Parathyroid adenoma (tissue), 2 donors: ENCODE measurements around the gene CDH11.

Experiments used
- H2AFZ ChIP-seq: fragments of 300-600 bp; sonication (generic); one replicate; pipeline ENCODE4 v1.7.0; 2017; ENCODE audit warnings: antibody characterized with exemption, mild to moderate bottlenecking
- H3K27ac ChIP-seq: fragments of 300-600 bp; sonication (generic); one replicate; pipeline ENCODE4 v1.7.0; 2017
- H3K27me3 ChIP-seq: fragments of 300-600 bp; sonication (generic); one replicate; pipeline ENCODE4 v1.7.0; 2017; ENCODE audit warnings: low read length; ENCODE audit not compliant: control insufficient read depth, insufficient read depth
- H3K36me3 ChIP-seq: fragments of 300-600 bp; sonication (generic); one replicate; pipeline ENCODE4 v1.7.0; 2017; ENCODE audit warnings: low read length; ENCODE audit not compliant: control insufficient read depth, insufficient read depth
- H3K4me1 ChIP-seq: fragments of 300-600 bp; sonication (generic); one replicate; pipeline ENCODE4 v1.7.0; 2017; ENCODE audit warnings: control low read depth
- H3K4me2 ChIP-seq: fragments of 300-600 bp; sonication (generic); one replicate; pipeline ENCODE4 v1.7.0; 2017; ENCODE audit warnings: low read length
- H3K4me3 ChIP-seq: fragments of 300-600 bp; sonication (generic); one replicate; pipeline ENCODE4 v1.7.0; 2017; ENCODE audit warnings: low read depth, low read length
- H3K79me2 ChIP-seq: fragments of 300-600 bp; sonication (generic); one replicate; pipeline ENCODE4 v1.7.0; 2017; ENCODE audit warnings: control low read depth
- H3K9ac ChIP-seq: fragments of 300-600 bp; sonication (generic); one replicate; pipeline ENCODE4 v1.7.0; 2017; ENCODE audit warnings: mild to moderate bottlenecking
- H3K9me3 ChIP-seq: fragments of 300-600 bp; sonication (generic); one replicate; pipeline ENCODE4 v1.7.0; 2017; ENCODE audit warnings: low read length; ENCODE audit not compliant: control insufficient read depth
- TF ChIP-seq, protein P1 (sequence below): fragments of 300-600 bp; sonication (generic); IDR thresholded peaks from one replicate; pipeline ENCODE4 v1.7.0; 2017; ENCODE audit warnings: antibody characterized with exemption, mild to moderate bottlenecking
- donor health status: primary hyperparathyroidism.

Gene CDH11

DNA sequence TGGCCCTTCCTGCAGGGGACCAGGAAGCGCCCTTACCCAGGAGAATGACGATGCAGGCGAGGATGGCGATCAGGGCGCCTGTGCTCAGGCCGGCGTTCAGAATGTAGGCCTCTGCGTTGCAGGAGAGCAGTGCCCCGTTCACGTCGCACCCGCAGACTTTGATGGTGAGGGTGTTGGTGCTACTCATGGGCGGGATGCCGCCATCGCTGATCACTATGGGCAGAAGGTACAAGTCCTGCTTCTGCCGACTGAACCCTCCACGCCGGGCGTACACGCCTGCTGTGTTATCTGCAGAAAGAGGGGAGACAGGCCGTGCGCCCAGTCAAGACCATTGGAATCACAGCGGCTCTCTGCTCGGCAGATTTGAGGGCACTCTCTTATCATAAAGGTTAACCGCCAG is 171.1 kb downstream of the CDH11 start:
- no peak overlapping the region for H3K9ac ChIP-seq

DNA sequence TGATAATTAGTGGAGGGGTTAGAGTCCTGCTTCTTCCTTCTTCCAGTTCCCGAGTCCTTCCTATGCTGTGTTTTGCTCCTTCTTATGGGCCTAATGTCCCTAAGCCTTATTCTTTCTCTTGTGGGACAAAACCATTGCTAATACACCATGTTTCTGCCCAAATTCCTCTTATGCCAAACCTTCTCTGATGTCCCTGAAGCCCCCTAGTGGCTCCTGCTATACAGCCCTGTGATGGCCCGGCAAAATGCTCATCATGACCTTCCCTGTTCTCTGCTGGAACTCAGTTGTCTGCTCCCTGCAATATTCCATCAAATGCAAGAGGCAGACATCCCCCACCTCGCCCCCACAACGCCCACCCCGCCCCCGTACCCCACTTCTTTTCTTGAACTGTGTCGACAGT is 171.6 kb downstream of the CDH11 start:
- no peaks in the 10 kb centered on the region for H3K4me1 ChIP-seq
- no peak overlapping the region for H3K27ac ChIP-seq
- TF ChIP-seq, protein P1, sequence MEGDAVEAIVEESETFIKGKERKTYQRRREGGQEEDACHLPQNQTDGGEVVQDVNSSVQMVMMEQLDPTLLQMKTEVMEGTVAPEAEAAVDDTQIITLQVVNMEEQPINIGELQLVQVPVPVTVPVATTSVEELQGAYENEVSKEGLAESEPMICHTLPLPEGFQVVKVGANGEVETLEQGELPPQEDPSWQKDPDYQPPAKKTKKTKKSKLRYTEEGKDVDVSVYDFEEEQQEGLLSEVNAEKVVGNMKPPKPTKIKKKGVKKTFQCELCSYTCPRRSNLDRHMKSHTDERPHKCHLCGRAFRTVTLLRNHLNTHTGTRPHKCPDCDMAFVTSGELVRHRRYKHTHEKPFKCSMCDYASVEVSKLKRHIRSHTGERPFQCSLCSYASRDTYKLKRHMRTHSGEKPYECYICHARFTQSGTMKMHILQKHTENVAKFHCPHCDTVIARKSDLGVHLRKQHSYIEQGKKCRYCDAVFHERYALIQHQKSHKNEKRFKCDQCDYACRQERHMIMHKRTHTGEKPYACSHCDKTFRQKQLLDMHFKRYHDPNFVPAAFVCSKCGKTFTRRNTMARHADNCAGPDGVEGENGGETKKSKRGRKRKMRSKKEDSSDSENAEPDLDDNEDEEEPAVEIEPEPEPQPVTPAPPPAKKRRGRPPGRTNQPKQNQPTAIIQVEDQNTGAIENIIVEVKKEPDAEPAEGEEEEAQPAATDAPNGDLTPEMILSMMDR, result no peak
- H3K36me3 ChIP-seq, result no peaks in the 10 kb centered on the region
- H3K27me3 ChIP-seq, result no peaks in the 10 kb centered on the region
- no peak overlapping the region for H2AFZ ChIP-seq
- H3K4me2 ChIP-seq, result no peak overlapping the region
- no peak overlapping the region for H3K9ac ChIP-seq
- H3K79me2 ChIP-seq, result no peaks in the 10 kb centered on the region
- no peaks in the 10 kb centered on the region for H3K9me3 ChIP-seq
- no peak overlapping the region for H3K4me3 ChIP-seq

More for the DNA sequence above, 171.1 kb downstream of the CDH11 start:
- H3K36me3 ChIP-seq, result no peaks in the 10 kb centered on the region
- no peak overlapping the region for H2AFZ ChIP-seq
- no peak overlapping the region for H3K4me2 ChIP-seq
- no peak overlapping the region for H3K27ac ChIP-seq
- no peaks in the 10 kb centered on the region for H3K9me3 ChIP-seq
- no peak overlapping the region for H3K4me3 ChIP-seq
- TF ChIP-seq, protein P1, result no peak
- no peaks in the 10 kb centered on the region for H3K27me3 ChIP-seq
- H3K79me2 ChIP-seq, result no peaks in the 10 kb centered on the region
- H3K4me1 ChIP-seq, result no peaks in the 10 kb centered on the region

DNA sequence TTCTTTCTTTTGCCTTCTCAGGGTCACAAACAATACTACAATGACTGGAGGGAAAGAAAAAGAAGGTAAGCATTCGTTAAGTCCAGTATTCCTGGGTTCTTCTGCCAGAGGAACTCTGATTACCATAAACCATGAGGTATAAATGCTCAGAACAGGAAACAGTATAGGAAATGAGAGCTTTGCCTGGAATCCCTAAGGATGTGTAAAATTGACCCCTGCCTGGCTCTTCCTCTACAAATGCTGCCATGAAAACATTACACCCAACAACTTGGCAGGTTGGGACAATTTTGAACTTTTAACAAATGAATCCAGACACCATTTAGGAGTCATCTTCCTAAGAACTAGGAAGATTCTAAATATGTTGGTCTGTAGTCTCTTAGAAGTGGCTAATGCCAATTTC is 173.8 kb downstream of the CDH11 start:
- no peaks in the 10 kb centered on the region for H3K36me3 ChIP-seq
- H2AFZ ChIP-seq, result no peak overlapping the region
- H3K27me3 ChIP-seq, result no peaks in the 10 kb centered on the region
- H3K4me3 ChIP-seq, result no peak overlapping the region
- H3K9me3 ChIP-seq, result no peaks in the 10 kb centered on the region
- no peaks in the 10 kb centered on the region for H3K4me1 ChIP-seq
- H3K9ac ChIP-seq, result no peak overlapping the region
- H3K4me2 ChIP-seq, result no peak overlapping the region
- H3K27ac ChIP-seq, result no peak overlapping the region
- TF ChIP-seq, protein P1, result no peak
- no peaks in the 10 kb centered on the region for H3K79me2 ChIP-seq

DNA sequence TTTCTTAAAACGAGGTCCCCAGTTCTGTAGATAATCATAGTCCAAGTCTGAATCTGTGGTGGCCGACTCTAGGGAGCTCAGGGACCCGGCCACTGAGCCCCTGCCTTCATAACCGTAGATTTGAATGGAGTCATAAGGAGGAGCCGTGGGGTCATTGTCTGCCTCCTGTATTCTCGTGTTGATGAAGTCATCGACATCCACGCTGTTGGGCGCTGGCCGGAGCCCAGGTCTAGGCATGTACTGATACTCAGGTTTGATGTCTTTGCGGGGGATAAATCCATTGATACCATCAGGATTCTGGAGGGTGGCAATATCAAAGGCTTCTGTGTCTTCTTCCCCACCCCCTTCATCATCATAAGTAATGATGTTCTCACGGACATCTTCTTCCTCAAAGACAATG is 174.2 kb downstream of the CDH11 start:
- Histone ChIP-seq H2AFZ (no peak overlapping the region), H3K27ac (no peak overlapping the region), H3K9me3 (no peaks in the 10 kb centered on the region), H3K4me1 (no peaks in the 10 kb centered on the region), H3K27me3 (no peaks in the 10 kb centered on the region), H3K9ac (no peak overlapping the region), H3K4me2 (no peak overlapping the region), H3K36me3 (no peaks in the 10 kb centered on the region), H3K4me3 (no peak overlapping the region), H3K79me2 (no peaks in the 10 kb centered on the region)
- TF ChIP-seq, protein P1, result no peak

DNA sequence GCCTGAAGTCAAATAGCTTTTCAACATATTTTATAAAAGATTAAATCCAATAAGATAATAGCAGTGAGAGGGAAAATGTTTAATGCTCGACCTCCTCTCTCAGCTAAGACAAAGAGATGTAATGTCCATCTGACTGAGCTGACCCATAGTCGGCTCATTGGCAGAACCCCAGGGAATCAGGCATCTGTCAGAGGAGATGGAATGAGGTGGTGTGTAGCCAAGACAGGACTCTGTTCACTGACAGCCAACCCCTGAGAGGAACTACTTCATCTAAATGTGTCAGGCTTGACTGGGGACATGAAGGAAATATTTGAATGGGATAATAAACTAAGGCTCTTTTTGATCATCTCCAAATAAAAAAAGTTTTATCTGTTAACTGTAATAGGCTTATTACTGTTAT is 188.0 kb downstream of the CDH11 start:
- TF ChIP-seq, protein P1, result no peak
- H3K4me1 ChIP-seq, result no peaks in the 10 kb centered on the region
- no peaks in the 10 kb centered on the region for H3K79me2 ChIP-seq
- H3K36me3 ChIP-seq, result no peaks in the 10 kb centered on the region
- H3K4me3 ChIP-seq, result no peak overlapping the region
- H3K27ac ChIP-seq, result no peak overlapping the region
- no peak overlapping the region for H3K4me2 ChIP-seq
- no peak overlapping the region for H3K9ac ChIP-seq
- H3K27me3 ChIP-seq, result no peaks in the 10 kb centered on the region
- no peaks in the 10 kb centered on the region for H3K9me3 ChIP-seq
- no peak overlapping the region for H2AFZ ChIP-seq
